Measurements from ENCODE around the gene SPRING1.

Gene SPRING1

GRCh38 chr12:116707751-116708150, 30.1 kb downstream of the SPRING1 start:
- no peak for DNase-seq

GRCh38 chr12:116703214-116703795, 34.6 kb downstream of the SPRING1 start:
- DNase-seq, result peak; percentile 64 to 66

DNA sequence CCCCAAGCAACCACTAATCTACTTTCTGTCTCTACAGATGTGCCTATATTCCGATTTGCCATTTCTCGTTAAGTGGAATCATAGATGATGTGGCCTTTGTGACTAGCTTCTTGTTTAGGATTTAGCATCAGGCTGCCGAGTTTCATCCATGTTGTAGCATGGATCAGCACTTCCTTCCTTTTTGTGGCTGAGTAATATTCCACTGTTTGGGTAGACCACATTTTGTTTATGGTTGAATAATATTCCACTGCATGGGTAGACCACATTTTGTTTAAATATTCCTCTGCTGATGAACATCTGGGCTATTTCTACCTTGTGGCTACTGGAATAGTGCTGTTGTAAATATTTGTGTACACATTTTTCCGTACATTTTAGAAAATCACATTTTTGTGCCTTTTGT, 36.4 kb downstream of the SPRING1 start:
- no peak for DNase-seq

- DNase-seq, result no peak
Measured at GRCh38 chr12:116700066-116700465, 37.8 kb downstream of the SPRING1 start.

- no peak for DNase-seq
Measured at GRCh38 chr12:116698554-116699075, 39.3 kb downstream of the SPRING1 start.

DNA sequence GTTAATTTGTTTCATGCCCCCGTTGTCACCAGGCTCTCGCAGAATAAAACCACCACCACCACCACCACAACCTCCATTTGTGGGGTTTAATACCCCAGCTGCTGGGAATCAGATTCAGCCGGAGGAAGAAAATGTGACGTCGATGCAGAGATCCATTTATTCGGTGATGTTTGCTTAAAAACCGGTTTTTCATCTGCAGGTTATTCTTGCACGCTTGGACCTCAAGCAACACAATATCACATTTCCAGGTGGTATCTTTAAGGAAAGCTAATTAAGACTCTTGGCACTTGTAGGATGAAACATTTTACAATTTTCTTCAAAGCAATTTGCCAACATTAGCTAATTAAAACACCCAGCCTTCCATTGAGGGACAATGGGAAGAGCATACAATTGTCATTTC, 39.8 kb downstream of the SPRING1 start:
- no peak for DNase-seq

DNA sequence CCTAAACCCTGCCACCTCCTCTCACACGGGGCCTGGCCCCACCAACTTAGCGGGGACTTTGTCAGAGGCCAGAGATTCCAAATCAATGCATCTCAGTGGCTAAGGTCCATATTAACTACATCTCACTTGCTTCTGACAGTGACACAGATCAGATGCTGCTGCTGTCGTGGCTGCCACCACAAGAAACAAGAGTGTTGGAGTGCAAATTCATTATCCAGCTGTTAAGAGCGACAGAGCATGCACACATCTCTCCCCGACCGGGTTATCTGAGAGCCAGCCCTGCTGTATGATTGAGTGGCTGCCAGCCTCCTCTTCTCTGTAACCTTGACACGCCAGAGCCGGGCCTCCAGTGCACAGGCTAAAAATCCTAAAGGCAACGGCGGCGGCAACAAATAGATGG, 40.2 kb downstream of the SPRING1 start:
- DNase-seq, result no peak

DNA sequence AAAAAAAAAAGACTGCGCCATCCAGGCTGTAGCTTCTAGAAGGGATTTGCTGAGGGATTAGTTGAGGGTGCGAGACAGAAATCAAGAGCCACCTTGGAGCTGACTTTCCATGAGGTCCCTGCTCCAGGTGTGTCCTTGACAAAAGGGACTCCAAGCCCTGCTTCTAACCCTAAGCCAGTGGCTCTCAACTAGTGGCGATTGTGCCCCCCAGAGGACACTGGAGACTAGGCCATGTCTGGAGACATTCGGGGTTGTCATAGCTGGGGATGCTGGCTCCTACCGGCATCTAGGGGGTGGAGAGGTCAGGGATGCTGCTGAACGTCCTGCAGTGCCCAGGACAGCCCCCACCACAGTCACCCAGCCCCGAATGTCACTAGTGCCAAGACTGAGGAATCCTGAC, 40.6 kb downstream of the SPRING1 start:
- DNase-seq, result no peak

DNA sequence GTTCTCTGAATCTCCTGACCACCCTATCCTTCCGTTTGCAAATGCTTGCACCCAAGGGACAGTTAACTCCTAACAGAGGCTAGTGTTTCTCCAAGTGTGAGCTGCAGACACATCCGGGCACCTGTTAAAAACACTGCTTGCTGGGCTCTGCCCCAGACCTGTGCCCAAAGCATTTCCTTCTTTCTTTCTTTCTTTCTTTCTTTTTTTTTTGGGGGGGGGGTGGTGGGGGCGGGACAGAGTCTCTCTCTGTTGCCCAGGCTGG, 42.5 kb downstream of the SPRING1 start:
- no peak for DNase-seq

GRCh38 chr12:116694653-116695463, 43.0 kb downstream of the SPRING1 start:
- no peak for DNase-seq

DNA sequence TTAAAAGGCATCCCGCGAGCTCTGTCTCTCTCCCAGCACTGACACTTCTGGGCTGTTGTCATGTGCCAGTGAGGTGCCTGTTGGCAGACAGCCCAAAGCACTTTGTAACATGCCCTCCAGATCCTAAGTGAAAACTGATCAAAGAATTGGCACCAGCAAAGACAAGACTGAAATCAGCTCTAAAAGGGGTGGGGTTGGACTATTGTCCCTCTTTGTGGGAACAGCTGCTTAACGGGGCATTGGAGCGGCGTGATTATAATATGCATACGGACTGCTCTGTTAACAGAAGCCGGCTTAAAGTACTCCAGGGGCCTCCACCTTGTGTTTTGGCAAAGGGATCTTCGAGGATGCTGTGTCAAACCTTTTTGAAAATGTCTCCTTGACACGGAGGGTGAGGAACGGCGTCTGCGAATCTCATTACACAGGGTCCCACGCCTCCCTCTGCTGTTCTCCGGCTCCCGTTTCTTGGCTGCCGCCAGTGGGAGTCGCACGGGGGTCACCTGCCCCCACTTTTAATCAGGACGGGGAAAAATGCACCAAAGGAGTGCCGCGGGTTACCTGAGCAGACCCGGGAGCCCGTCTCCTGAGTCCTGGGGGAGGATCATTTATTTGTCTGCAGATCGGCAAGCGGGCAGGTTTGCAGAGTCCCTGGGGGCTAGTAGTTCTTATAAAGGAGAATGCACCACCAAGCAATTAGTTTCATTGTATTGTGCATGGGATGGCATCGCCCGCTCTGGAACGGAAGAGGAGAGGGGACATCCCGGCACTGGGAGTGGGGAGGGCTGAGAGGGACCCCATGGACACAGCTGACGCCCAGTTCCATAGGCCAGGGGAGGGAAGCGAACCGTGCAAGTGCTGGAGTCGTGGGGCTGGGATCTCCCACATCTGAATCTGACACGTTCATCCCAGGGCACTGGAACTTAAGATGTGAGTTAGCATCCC, 44.3 kb downstream of the SPRING1 start:
- no peak for DNase-seq

DNA sequence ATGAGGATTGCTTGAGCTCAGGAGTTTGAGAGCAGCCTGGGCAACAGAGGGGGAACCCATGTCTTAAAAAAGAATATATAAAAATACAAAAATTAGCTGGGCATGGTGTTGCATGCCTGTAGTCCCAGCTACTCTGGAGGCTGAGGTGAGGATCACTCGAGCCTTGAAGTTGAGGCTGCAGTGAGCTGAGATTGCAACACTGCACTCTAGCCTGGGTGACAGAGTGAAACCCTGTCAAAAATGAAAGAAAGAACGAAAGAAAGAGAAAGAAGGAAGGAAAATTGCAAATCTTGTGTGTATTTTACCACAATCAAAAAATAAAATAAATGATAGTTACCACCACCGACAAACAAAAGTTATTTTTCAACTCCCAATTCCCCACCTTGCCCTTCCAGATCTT, 45.3 kb downstream of the SPRING1 start:
- no peak for DNase-seq

DNA sequence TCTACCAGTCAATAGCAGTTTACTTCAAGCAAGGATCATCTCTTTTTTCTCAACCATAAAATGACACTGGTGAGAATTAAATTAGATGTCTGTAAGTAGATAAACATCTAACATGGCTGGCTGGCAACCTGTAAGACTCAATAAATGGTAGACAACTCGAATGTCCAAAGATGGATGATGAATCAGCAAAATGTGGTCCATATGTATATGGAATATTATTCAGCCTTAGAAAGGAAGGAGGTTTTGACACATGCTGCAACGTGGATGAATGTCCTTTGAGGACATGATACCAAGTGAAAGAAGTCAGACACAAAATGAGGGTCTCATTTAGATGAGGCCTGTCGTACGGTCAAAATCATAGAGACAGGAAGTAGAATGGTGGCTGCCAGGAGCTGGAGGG, 46.2 kb downstream of the SPRING1 start:
- no peak for DNase-seq

DNA sequence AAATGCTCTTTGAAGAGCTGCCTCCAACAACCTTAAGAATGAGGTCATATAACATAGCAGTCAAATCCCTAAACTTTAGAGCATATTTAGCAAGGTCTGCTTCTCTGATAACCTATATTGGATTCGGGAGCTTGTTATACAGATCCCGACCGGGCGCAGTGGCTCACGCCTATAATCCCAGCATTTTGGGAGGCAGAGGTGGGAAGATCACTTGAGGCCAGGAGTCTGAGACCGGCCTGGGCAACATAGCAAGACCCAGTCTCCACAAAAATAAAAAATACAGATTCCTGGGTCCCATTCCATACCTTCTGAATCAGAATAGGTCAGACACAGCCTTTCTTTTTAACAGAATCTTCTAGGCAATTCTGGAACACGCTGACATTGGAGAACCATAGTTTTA, 46.7 kb downstream of the SPRING1 start:
- DNase-seq, result no peak

- DNase-seq, result no peak
Measured at GRCh38 chr12:116689979-116690744, 47.7 kb downstream of the SPRING1 start.

- no peak for DNase-seq
Measured at GRCh38 chr12:116689521-116689920, 48.3 kb downstream of the SPRING1 start.
